HEK293 (cell line): ENCODE results near the gene FAM171A2.
A peak's percentile ranks its signal among the peaks of the same experiment; 100 is the strongest.

Experiments used
- CTCF ChIA-PET: fragments of 350-600 bp; formaldehyde crosslinking; extraction: SDS; loops from one replicate; lab custom pipeline; 2021; ENCODE audit warnings: antibody characterized with exemption; lab: Yijun Ruan, JAX
- POLR2A ChIA-PET: fragments of 300-600 bp; formaldehyde crosslinking; extraction: SDS; loops from one replicate; lab custom pipeline; 2020; ENCODE audit warnings: antibody characterized with exemption, inconsistent platforms; lab: Yijun Ruan, JAX
- H3K27ac ChIP-seq: fragments of 200-500 bp; sonication (Bioruptor generic); 2 replicates; pipeline ENCODE4 v1.5.1; 2014; ENCODE audit warnings: low read depth, low read length, control low read depth, inconsistent platforms; ENCODE audit errors: extremely low read depth
- H3K36me3 ChIP-seq, 2 experiments: fragments of 200-500 bp in 1 of 2; sonication (Bioruptor generic) in 1 of 2; 1 replicate in 1 of 2; 2 replicates in 1 of 2; pipeline ENCODE4 v1.5.1; 2014 to 2017; ENCODE audit warnings: inconsistent platforms in 2 of 2, low read length in 2 of 2; ENCODE audit not compliant: control insufficient read depth in 2 of 2, insufficient read depth in 1 of 2
- H3K4me1 ChIP-seq: fragments of 200-500 bp; sonication (Bioruptor generic); 2 replicates; pipeline ENCODE4 v1.5.1; 2014; ENCODE audit warnings: mild to moderate bottlenecking, low read length, inconsistent platforms; ENCODE audit not compliant: control insufficient read depth, insufficient read depth
- H3K4me3 ChIP-seq: 2 replicates; pipeline ENCODE4 v1.5.1; 2011; ENCODE audit warnings: low read depth, mild to moderate bottlenecking, control low read depth, low read length, moderate library complexity
- H3K9me3 ChIP-seq: fragments of 200-500 bp; sonication (Bioruptor generic); 2 replicates; pipeline ENCODE4 v1.5.1; 2014; ENCODE audit warnings: low read depth, low read length, inconsistent platforms; ENCODE audit not compliant: control insufficient read depth, insufficient read depth
- SCRT2 ChIP-seq: fragments of 450-650 bp; formaldehyde crosslinking; IDR thresholded peaks from 2 replicates; pipeline ENCODE4 v1.5.1; 2016; ENCODE audit warnings: missing biosample characterization, missing genetic modification characterization
- SP2 ChIP-seq: fragments of 450-650 bp; formaldehyde crosslinking; IDR thresholded peaks from 2 replicates; pipeline ENCODE4 v1.5.1; 2016; ENCODE audit warnings: missing biosample characterization, missing genetic modification characterization
- ZBTB17 ChIP-seq: fragments of 450-650 bp; formaldehyde crosslinking; IDR thresholded peaks from 2 replicates; pipeline ENCODE4 v1.5.1; 2016; ENCODE audit warnings: missing biosample characterization, missing genetic modification characterization
- ZBTB20 ChIP-seq: fragments of 450-650 bp; formaldehyde crosslinking; IDR thresholded peaks from 2 replicates; pipeline ENCODE4 v1.5.1; 2016; ENCODE audit warnings: missing biosample characterization, missing genetic modification characterization
- ZBTB21 ChIP-seq: fragments of 450-650 bp; formaldehyde crosslinking; IDR thresholded peaks from 2 replicates; pipeline ENCODE4 v1.5.1; 2017; ENCODE audit warnings: missing biosample characterization, missing genetic modification characterization
- ZFHX2 ChIP-seq: fragments of 450-650 bp; formaldehyde crosslinking; conservative IDR thresholded peaks from 2 replicates; pipeline ENCODE4 v1.5.1; 2016; ENCODE audit warnings: missing biosample characterization, missing genetic modification characterization
- ZFP41 ChIP-seq: fragments of 450-650 bp; formaldehyde crosslinking; IDR thresholded peaks from 2 replicates; pipeline ENCODE4 v1.5.1; 2016; ENCODE audit warnings: missing biosample characterization, missing genetic modification characterization, borderline replicate concordance
- ZNF138 ChIP-seq: fragments of 450-650 bp; formaldehyde crosslinking; IDR thresholded peaks from 2 replicates; pipeline ENCODE4 v1.5.1; 2016; ENCODE audit warnings: missing biosample characterization, missing genetic modification characterization, borderline replicate concordance
- ZNF174 ChIP-seq: fragments of 450-650 bp; formaldehyde crosslinking; IDR thresholded peaks from 2 replicates; pipeline ENCODE4 v1.5.0; 2017; ENCODE audit warnings: missing biosample characterization, mild to moderate bottlenecking, missing genetic modification characterization
- ZNF214 ChIP-seq: fragments of 450-650 bp; formaldehyde crosslinking; IDR thresholded peaks from 2 replicates; pipeline ENCODE4 v1.5.1; 2017; ENCODE audit warnings: missing biosample characterization, mild to moderate bottlenecking, missing genetic modification characterization, borderline replicate concordance
- ZNF24 ChIP-seq: fragments of 450-650 bp; formaldehyde crosslinking; IDR thresholded peaks from 2 replicates; pipeline ENCODE4 v1.5.1; 2016; ENCODE audit warnings: missing biosample characterization, missing genetic modification characterization
- ZNF501 ChIP-seq: fragments of 450-650 bp; formaldehyde crosslinking; IDR thresholded peaks from 2 replicates; pipeline ENCODE4 v1.5.1; 2016; ENCODE audit warnings: missing biosample characterization, missing genetic modification characterization
- ZNF658 ChIP-seq: fragments of 450-650 bp; formaldehyde crosslinking; IDR thresholded peaks from 2 replicates; pipeline ENCODE4; 2016; ENCODE audit warnings: missing biosample characterization, missing genetic modification characterization
- ZNF830 ChIP-seq: fragments of 450-650 bp; IDR thresholded peaks from 2 replicates; pipeline ENCODE4 v1.5.0; 2018; ENCODE audit warnings: missing biosample characterization, missing genetic modification characterization, low read depth, mild to moderate bottlenecking, moderate library complexity
- TF ChIP-seq, protein P1 (sequence below): fragments of 450-650 bp; formaldehyde crosslinking; IDR thresholded peaks from 2 replicates; pipeline ENCODE4 v1.5.1; 2016; ENCODE audit warnings: missing biosample characterization, missing genetic modification characterization, low read depth
- TF ChIP-seq, protein P2 (sequence below): fragments of 450-650 bp; formaldehyde crosslinking; IDR thresholded peaks from 2 replicates; pipeline ENCODE4 v1.5.1; 2016; ENCODE audit warnings: missing biosample characterization, missing genetic modification characterization
- TF ChIP-seq, protein P3 (sequence below): fragments of 450-650 bp; formaldehyde crosslinking; IDR thresholded peaks from 2 replicates; pipeline ENCODE4 v1.5.1; 2017; ENCODE audit warnings: missing biosample characterization, missing genetic modification characterization
- TF ChIP-seq, protein P4 (sequence below): fragments of 450-650 bp; formaldehyde crosslinking; IDR thresholded peaks from 2 replicates; pipeline ENCODE4 v1.5.1; 2016; ENCODE audit warnings: missing biosample characterization, missing genetic modification characterization

The FAM171A2 gene

DNA sequence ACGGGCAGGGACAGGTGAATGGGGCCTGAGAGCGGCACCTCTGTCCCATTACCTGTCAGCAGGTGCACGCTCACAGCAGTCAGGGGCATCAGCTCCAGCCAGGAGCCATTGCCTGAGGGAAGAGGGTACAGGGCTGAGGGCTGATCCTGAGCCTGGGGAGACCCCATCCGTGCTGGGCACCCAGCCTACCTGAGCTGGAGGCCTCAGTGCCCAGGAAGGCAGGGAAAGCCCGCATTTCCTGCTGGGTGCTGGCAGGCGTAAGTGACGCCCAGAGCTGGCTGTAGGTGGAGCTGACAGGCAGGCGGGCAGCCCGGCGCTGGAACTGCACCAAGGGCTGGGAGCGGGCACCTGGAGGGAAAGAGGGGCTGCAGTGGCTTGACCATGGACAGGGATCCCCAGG is 7.4 kb downstream of the FAM171A2 start (continued):
- TF ChIP-seq ZNF214 (tag by site-specific recombination) = no peak
- TF ChIP-seq, protein P1, sequence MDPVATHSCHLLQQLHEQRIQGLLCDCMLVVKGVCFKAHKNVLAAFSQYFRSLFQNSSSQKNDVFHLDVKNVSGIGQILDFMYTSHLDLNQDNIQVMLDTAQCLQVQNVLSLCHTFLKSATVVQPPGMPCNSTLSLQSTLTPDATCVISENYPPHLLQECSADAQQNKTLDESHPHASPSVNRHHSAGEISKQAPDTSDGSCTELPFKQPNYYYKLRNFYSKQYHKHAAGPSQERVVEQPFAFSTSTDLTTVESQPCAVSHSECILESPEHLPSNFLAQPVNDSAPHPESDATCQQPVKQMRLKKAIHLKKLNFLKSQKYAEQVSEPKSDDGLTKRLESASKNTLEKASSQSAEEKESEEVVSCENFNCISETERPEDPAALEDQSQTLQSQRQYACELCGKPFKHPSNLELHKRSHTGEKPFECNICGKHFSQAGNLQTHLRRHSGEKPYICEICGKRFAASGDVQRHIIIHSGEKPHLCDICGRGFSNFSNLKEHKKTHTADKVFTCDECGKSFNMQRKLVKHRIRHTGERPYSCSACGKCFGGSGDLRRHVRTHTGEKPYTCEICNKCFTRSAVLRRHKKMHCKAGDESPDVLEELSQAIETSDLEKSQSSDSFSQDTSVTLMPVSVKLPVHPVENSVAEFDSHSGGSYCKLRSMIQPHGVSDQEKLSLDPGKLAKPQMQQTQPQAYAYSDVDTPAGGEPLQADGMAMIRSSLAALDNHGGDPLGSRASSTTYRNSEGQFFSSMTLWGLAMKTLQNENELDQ = no peak
- no peak for TF ChIP-seq ZBTB21 (tag by site-specific recombination)

DNA sequence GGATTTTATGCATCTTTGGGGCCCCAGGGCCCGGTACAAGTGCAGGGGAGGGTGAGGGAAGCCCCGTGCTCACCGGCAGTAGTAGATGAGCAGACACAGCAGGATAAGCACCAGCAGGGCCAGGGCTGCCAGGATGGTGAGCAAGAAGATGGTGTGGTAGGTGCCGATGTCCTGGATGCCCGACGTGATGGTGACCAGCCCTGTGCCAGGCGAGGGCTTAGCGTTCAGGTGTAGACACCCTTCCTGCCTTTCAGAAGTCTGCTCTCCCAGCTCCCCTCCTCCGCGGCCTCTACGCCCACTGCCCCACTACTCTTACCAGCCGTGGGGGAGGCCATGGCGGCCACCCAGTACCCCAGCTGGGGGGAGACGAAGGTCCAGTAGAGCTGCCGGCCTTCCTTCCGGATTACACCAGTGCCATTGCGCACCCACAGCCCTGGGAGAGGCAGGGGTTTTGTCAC is 8.0 kb downstream of the FAM171A2 start:
- ChIA-PET CTCF (interaction anchor here (0.6 to 0.7 kb wide), 2 partner anchors 168 to 289 kb away, joined by 3 to 4 read pairs; no protein-coding TSS in a partner anchor), POLR2A (no interaction called here)
- Histone ChIP-seq H3K4me1 (no peaks in the 10 kb centered on the region), H3K27ac (no peak overlapping the region), H3K36me3 (peaks cover 0 to 49% of the 10 kb centered on the region in 2 experiments; a peak in 2 of 3 replicates), H3K9me3 (no peaks in the 10 kb centered on the region), H3K4me3 (no peak overlapping the region)
- TF ChIP-seq ZNF174 (tag by site-specific recombination) (no peak), ZFHX2 (tag by site-specific recombination) (peak; percentile 48; the same call in 1 of the 2 replicates), ZBTB20 (tag by site-specific recombination) (peak; percentile 81)

DNA sequence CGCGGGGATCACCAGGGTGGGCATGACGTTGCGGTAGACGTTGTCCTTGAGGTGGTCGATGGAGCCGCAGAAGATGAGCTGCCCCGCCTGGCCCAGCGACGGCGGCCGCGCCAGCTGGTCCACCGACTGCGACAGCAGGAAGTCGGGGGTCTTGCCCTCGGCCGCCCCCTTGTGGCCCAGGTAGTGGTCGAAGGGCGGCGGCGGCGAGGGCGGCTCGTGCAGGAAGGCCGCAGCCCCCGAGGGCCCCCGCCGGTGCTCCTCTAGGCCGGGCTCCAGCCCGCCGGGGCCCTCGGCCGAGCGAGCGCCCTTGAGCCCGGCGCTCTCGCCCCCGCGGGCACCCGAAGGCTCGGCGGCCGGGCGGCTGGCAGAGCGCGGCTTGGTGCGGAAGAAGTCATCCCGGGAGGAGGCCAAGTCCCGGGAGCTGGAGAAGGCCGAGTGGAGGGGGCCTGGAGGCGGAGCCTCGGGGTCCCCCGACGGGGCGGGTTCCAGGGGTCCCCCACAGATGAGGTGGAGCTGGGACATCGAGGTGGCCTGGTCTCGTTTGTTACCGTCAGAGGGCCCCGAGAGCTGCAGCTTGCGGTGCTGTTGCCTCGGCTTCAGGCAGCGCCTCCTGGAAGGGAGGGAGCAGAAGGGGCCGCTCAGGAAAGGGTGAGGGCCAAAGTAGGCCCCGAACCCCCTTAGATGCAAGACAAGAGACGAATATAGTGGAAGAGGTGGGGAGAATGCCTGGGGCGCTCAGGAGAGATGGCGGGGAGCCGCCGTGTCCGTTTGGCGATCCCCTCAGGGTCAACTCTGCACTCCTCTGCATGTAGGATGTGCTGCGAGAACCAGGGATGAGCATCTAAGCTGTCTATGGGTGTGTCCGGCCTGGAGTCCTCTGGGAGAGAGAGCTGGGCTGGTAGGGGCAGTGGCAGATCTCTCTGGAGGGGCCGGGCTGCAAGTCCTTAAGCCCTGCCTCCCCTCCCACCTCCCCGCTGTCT is 8.8 kb downstream of the FAM171A2 start:
- peaks cover 0 to 56% of the 10 kb centered on the region in 2 experiments; a peak in 2 of 3 replicates for H3K36me3 ChIP-seq
- TF ChIP-seq, protein P2, sequence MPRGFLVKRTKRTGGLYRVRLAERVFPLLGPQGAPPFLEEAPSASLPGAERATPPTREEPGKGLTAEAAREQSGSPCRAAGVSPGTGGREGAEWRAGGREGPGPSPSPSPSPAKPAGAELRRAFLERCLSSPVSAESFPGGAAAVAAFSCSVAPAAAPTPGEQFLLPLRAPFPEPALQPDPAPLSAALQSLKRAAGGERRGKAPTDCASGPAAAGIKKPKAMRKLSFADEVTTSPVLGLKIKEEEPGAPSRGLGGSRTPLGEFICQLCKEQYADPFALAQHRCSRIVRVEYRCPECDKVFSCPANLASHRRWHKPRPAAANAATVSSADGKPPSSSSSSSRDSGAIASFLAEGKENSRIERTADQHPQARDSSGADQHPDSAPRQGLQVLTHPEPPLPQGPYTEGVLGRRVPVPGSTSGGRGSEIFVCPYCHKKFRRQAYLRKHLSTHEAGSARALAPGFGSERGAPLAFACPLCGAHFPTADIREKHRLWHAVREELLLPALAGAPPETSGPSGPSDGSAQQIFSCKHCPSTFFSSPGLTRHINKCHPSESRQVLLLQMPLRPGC = no peak
- TF ChIP-seq SP2 (tag by site-specific recombination) (0 out of 2 replicates have a peak, but pooled peaks have one; percentile 13), ZNF658 (tag by site-specific recombination) (no peak), ZBTB17 (peak; percentile 48)
- TF ChIP-seq, all 188 proteins: peak for 2
- Histone ChIP-seq H3K9me3 (no peaks in the 10 kb centered on the region), H3K4me1 (no peaks in the 10 kb centered on the region), H3K27ac (no peak overlapping the region), H3K4me3 (no peak overlapping the region)
- POLR2A ChIA-PET = no interaction called here
- CTCF ChIA-PET = interaction anchor here (0.6 to 1.0 kb wide), 3 partner anchors 8 to 290 kb away, joined by 3 to 4 read pairs (median 4); partner anchors contain the start of gene FAM171A2

DNA sequence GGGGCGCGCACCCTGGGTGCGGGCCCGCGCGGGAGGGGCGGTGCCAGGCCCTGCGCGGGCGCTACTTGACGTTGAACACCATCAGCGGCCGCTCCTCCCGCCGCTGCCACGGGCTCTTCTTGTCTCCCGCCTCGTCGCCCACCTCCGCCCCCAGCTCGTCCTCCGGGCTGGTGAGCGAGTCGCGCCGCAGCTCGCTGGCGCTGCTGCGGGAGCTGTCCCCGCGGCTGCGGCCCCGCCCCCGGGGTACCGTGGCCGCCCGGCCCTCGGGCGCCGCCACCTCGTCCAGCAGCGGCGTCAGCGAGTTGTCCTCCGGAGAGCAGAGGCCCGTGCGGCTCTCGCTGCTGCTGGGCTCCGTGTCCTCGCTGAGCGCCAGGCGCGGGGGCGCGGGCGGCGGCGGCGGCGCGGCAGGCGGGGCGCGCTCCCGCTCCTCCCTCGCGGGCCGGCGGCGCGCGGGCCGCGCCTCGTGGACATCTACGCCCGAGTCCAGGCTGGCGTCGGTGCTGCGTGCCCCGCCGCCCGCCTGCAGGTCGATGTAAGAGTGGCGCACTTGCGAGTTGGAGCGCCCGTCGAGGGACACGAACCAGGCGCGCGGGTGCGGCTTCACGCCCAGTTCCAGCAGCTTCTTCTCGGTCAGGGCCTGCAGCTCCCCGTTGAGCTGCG is 9.9 kb downstream of the FAM171A2 start:
- Histone ChIP-seq H3K36me3 (peaks cover 0 to 59% of the 10 kb centered on the region in 2 experiments; a peak in 2 of 3 replicates), H3K27ac (no peak overlapping the region), H3K4me3 (no peak overlapping the region), H3K9me3 (no peaks in the 10 kb centered on the region), H3K4me1 (no peaks in the 10 kb centered on the region)
- POLR2A ChIA-PET = interaction anchor here (0.6 kb wide), 1 partner anchor 35 kb away, joined by 4 read pairs; no protein-coding TSS in a partner anchor
- CTCF ChIA-PET = interaction anchor here (0.6 to 1.5 kb wide), 4 partner anchors 9 to 312 kb away, joined by 3 to 6 read pairs (median 4); partner anchors contain the start of gene FAM171A2
- TF ChIP-seq ZNF138 (tag by site-specific recombination) (no peak), ZFP41 (no peak), ZNF501 (tag by site-specific recombination) (no peak), SCRT2 (tag by site-specific recombination) (no peak), ZNF830 (tag by site-specific recombination) (no peak), ZNF24 (tag by site-specific recombination) (no peak)
- TF ChIP-seq, protein P3, sequence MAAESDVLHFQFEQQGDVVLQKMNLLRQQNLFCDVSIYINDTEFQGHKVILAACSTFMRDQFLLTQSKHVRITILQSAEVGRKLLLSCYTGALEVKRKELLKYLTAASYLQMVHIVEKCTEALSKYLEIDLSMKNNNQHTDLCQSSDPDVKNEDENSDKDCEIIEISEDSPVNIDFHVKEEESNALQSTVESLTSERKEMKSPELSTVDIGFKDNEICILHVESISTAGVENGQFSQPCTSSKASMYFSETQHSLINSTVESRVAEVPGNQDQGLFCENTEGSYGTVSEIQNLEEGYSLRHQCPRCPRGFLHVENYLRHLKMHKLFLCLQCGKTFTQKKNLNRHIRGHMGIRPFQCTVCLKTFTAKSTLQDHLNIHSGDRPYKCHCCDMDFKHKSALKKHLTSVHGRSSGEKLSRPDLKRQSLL = no peak
- TF ChIP-seq, protein P4, sequence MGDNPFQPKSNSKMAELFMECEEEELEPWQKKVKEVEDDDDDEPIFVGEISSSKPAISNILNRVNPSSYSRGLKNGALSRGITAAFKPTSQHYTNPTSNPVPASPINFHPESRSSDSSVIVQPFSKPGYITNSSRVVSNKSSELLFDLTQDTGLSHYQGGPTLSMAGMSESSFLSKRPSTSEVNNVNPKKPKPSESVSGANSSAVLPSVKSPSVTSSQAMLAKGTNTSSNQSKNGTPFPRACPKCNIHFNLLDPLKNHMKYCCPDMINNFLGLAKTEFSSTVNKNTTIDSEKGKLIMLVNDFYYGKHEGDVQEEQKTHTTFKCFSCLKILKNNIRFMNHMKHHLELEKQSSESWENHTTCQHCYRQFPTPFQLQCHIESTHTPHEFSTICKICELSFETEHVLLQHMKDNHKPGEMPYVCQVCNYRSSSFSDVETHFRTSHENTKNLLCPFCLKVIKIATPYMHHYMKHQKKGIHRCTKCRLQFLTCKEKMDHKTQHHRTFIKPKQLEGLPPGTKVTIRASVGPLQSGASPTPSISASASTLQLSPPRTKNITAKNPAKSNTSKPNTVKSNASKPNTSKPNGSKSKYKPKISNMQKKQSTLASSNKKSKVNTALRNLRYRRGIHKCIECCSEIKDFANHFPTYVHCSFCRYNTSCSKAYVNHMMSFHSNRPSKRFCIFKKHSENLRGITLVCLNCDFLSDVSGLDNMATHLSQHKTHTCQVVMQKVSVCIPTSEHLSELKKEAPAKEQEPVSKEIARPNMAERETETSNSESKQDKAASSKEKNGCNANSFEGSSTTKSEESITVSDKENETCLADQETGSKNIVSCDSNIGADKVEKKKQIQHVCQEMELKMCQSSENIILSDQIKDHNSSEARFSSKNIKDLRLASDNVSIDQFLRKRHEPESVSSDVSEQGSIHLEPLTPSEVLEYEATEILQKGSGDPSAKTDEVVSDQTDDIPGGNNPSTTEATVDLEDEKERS (tag by site-specific recombination) = no peak
